Hepatocyte (in vitro differentiated cells): ENCODE data around the gene TBC1D30. TPM values are rescaled to one million over a fixed set of nuclear protein-coding genes. Genes with fewer than 3 reads are reported as not detected.

ENCODE experiments used
- DNase-seq: peaks from one replicate; pipeline ENCODE4 v3.0.0-alpha.2; 2016; ENCODE audit warnings: low spot score
- H2AFZ ChIP-seq: fragments of 200-600 bp; sonication (generic); 2 replicates; pipeline ENCODE4 v1.6.0; 2016; ENCODE audit warnings: antibody characterized with exemption, mild to moderate bottlenecking
- H3K27ac ChIP-seq: fragments of 200-600 bp; sonication (generic); 2 replicates; pipeline ENCODE4 v1.5.1; 2016; ENCODE audit warnings: mild to moderate bottlenecking
- H3K27me3 ChIP-seq: fragments of 200-600 bp; sonication (generic); 2 replicates; pipeline ENCODE4 v1.6.1; 2016
- H3K36me3 ChIP-seq: fragments of 200-600 bp; sonication (generic); replicated peaks from 2 replicates; pipeline ENCODE4 v1.5.1; 2016; ENCODE audit warnings: low read depth; ENCODE audit not compliant: insufficient read depth
- H3K4me1 ChIP-seq: fragments of 200-600 bp; sonication (generic); 2 replicates; pipeline ENCODE4 v1.5.1; 2016; ENCODE audit warnings: mild to moderate bottlenecking, moderate library complexity; ENCODE audit not compliant: insufficient read depth
- H3K4me2 ChIP-seq: fragments of 200-600 bp; sonication (generic); 2 replicates; pipeline ENCODE4 v1.6.0; 2016
- H3K4me3 ChIP-seq: fragments of 200-600 bp; sonication (generic); 2 replicates; pipeline ENCODE4 v1.5.1; 2016; ENCODE audit warnings: mild to moderate bottlenecking
- H3K79me2 ChIP-seq: fragments of 200-600 bp; sonication (generic); 2 replicates; pipeline ENCODE4 v1.6.0; 2017; ENCODE audit warnings: mild to moderate bottlenecking
- H3K9me2 ChIP-seq: fragments of 200-600 bp; sonication (generic); replicated peaks from 2 replicates; pipeline ENCODE4 v1.6.0; 2017; ENCODE audit warnings: mild to moderate bottlenecking; ENCODE audit not compliant: insufficient read depth
- H3K9me3 ChIP-seq: fragments of 200-600 bp; sonication (generic); 2 replicates; pipeline ENCODE4 v1.5.1; 2016; ENCODE audit warnings: low read depth, mild to moderate bottlenecking
- H4K20me1 ChIP-seq: fragments of 200-600 bp; sonication (generic); 2 replicates; pipeline ENCODE4 v1.6.0; 2016; ENCODE audit warnings: mild to moderate bottlenecking; ENCODE audit not compliant: insufficient read depth, poor library complexity, severe bottlenecking
- CTCF ChIP-seq: fragments of 200-600 bp; sonication (generic); IDR thresholded peaks from 2 replicates; pipeline ENCODE4 v1.5.1; 2016; ENCODE audit warnings: antibody characterized with exemption, mild to moderate bottlenecking; ENCODE audit not compliant: poor library complexity
- EZH2 ChIP-seq: fragments of 200-600 bp; sonication (generic); IDR thresholded peaks from 2 replicates; pipeline ENCODE4 v1.6.1; 2016; ENCODE audit warnings: antibody characterized with exemption, mild to moderate bottlenecking, borderline replicate concordance
- EZH2phosphoT487 ChIP-seq: fragments of 200-600 bp; sonication (generic); IDR thresholded peaks from one replicate; pipeline ENCODE4 v1.6.1; 2018; ENCODE audit warnings: antibody characterized with exemption, mild to moderate bottlenecking, low read depth, moderate library complexity; ENCODE audit not compliant: unreplicated experiment, severe bottlenecking
- WGBS: methylation state at CpG from one replicate; pipeline ENCODE4 v1.1.6; 2016; ENCODE audit warnings: low lambda C conversion rate; ENCODE audit errors: missing lambda C conversion rate; 5-methylcytosine and 5-hydroxymethylcytosine counted together
- polyA plus RNA-seq: library from polyadenylated mRNA; unstranded; fragments of >200 nt; fragmentation: Nextera tagmentation; extraction: Ambion mirVana; gene quantifications from 2 replicates; pipeline ENCODE4 v1.2.1, GENCODE V29; 2016
- total RNA-seq: library from RNA; depleted of rRNA; stranded (reverse); fragments of >200 nt; gene quantifications from 2 replicates; pipeline ENCODE4 v1.2.3, GENCODE V29; 2014

TBC1D30 gene
- total and polyA plus RNA-seq, 2 experiments from 2014 or later = 5.3 to 5.6 TPM

GRCh38 chr12:64890873-64891468 lies 66.5 kb downstream of the TBC1D30 start:
- Histone ChIP-seq H3K36me3 (no peaks in the 10 kb centered on the region), H3K9me3 (no peaks in the 10 kb centered on the region), H4K20me1 (no peaks in the 10 kb centered on the region), H3K4me3 (no peak overlapping the region), H3K4me2 (peak overlapping the region; percentile 35), H3K9me2 (no peaks in the 10 kb centered on the region), H3K4me1 (peaks cover 15% of the 10 kb centered on the region), H2AFZ (no peak overlapping the region), H3K27ac (no peak overlapping the region), H3K79me2 (no peaks in the 10 kb centered on the region), H3K27me3 (no peaks in the 10 kb centered on the region)
- peak; percentile 83 for DNase-seq
- WGBS = 60% methylated on average over 6 of the region's 6 CpGs
- TF ChIP-seq CTCF = peak; percentile 86
- TF ChIP-seq EZH2 = no peak

GRCh38 chr12:64891629-64892028 lies 67.2 kb downstream of the TBC1D30 start:
- H2AFZ ChIP-seq = no peak overlapping the region

GRCh38 chr12:64892561-64892960 lies 68.1 kb downstream of the TBC1D30 start:
- no peaks in the 10 kb centered on the region for H3K36me3 ChIP-seq
- H4K20me1 ChIP-seq = no peaks in the 10 kb centered on the region
- H2AFZ ChIP-seq = no peak overlapping the region
- TF ChIP-seq EZH2phosphoT487 (no peak), CTCF (no peak), EZH2 (no peak)
- no peaks in the 10 kb centered on the region for H3K27me3 ChIP-seq
- no peak for DNase-seq
- no peaks in the 10 kb centered on the region for H3K79me2 ChIP-seq
- WGBS = 96% methylated on average over 4 of the region's 4 CpGs
- H3K9me2 ChIP-seq = no peaks in the 10 kb centered on the region
- peaks cover 15% of the 10 kb centered on the region for H3K4me1 ChIP-seq
- H3K4me2 ChIP-seq = no peak overlapping the region
- H3K27ac ChIP-seq = no peak overlapping the region
- H3K4me3 ChIP-seq = no peak overlapping the region
- no peaks in the 10 kb centered on the region for H3K9me3 ChIP-seq

More at GRCh38 chr12:64891629-64892028, 67.2 kb downstream of the TBC1D30 start:
- H3K27me3 ChIP-seq = no peaks in the 10 kb centered on the region
- no peaks in the 10 kb centered on the region for H3K9me3 ChIP-seq
- H3K36me3 ChIP-seq = no peaks in the 10 kb centered on the region
- no peaks in the 10 kb centered on the region for H3K9me2 ChIP-seq
- H4K20me1 ChIP-seq = no peaks in the 10 kb centered on the region
- no peak overlapping the region for H3K4me3 ChIP-seq
- no peak overlapping the region for H3K4me2 ChIP-seq
- no peak for DNase-seq
- no peak overlapping the region for H3K27ac ChIP-seq
- 76% methylated on average over 1 of the region's 1 CpG for WGBS
- no peaks in the 10 kb centered on the region for H3K79me2 ChIP-seq
- peaks cover 15% of the 10 kb centered on the region for H3K4me1 ChIP-seq
- no peak for TF ChIP-seq EZH2phosphoT487
- no peak for TF ChIP-seq CTCF
- no peak for TF ChIP-seq EZH2

- Histone ChIP-seq H3K36me3 (no peaks in the 10 kb centered on the region), H3K79me2 (no peaks in the 10 kb centered on the region), H3K27ac (peak overlapping the region; percentile 26), H3K4me1 (peaks cover 13% of the 10 kb centered on the region), H2AFZ (no peak overlapping the region), H3K9me3 (no peaks in the 10 kb centered on the region), H3K4me2 (no peak overlapping the region), H3K27me3 (no peaks in the 10 kb centered on the region), H4K20me1 (no peaks in the 10 kb centered on the region), H3K4me3 (no peak overlapping the region), H3K9me2 (no peaks in the 10 kb centered on the region)
- peak; percentile 26 for DNase-seq
- TF ChIP-seq CTCF (no peak), EZH2phosphoT487 (no peak), EZH2 (no peak)
- 42% methylated on average over 4 of the region's 4 CpGs for WGBS
These were observed 69.5 kb downstream of the TBC1D30 start for GRCh38 chr12:64893961-64894360.
